Activated CD4-positive, alpha-beta memory T cell treated with anti-CD3 and anti-CD28 coated beads, Interleukin-2, amount 10 ng/mL, durations not matched to agents 7 days and 5 days (primary cell): Measurements from ENCODE around the gene CMTM2. TPM values are rescaled to one million over a fixed set of nuclear protein-coding genes. Genes with fewer than 3 reads are reported as not detected.
A peak's percentile ranks its signal among the peaks of the same experiment; 100 is the strongest.
"Not testable (repeated sequence)": the region's sequence is repeated elsewhere in the genome, so short reads cannot be mapped to it uniquely, and the experiment has no call there.

Experiments
- CTCF ChIA-PET: fragments of 350-600 bp; sonication (Branson Sonifier 250); formaldehyde crosslinking; loops from one replicate; lab custom pipeline; 2021; ENCODE audit warnings: antibody characterized with exemption, inconsistent platforms; lab: Charles Lee
- POLR2A ChIA-PET: fragments of 350-600 bp; sonication (Branson Sonifier 250); formaldehyde crosslinking; loops from one replicate; lab custom pipeline; 2021; ENCODE audit warnings: antibody characterized with exemption; lab: Charles Lee
- DNase-seq: peaks from one replicate; pipeline ENCODE4 v3.0.0-alpha.2; 2020
- H3K27ac Mint-ChIP-seq: one replicate; pipeline ENCODE4 v1.8.0; 2021; ENCODE audit warnings: mild to moderate bottlenecking, mixed read lengths
- H3K27me3 Mint-ChIP-seq: one replicate; pipeline ENCODE4 v1.8.0; 2021; ENCODE audit warnings: mixed read lengths
- H3K36me3 Mint-ChIP-seq: one replicate; pipeline ENCODE4 v1.8.0; 2021; ENCODE audit warnings: low read depth, mixed read lengths
- H3K4me1 Mint-ChIP-seq: one replicate; pipeline ENCODE4 v1.8.0; 2021; ENCODE audit warnings: mixed read lengths
- H3K4me3 Mint-ChIP-seq: one replicate; pipeline ENCODE4 v1.8.0; 2021; ENCODE audit warnings: mild to moderate bottlenecking, mixed read lengths
- H3K9me3 Mint-ChIP-seq: one replicate; pipeline ENCODE4 v1.8.0; 2021; ENCODE audit warnings: mixed read lengths
- total RNA-seq, 2 experiments: library from RNA; stranded (reverse); gene quantifications; one replicate each; pipeline ENCODE4 v1.2.3, GENCODE V29; 2021

Gene CMTM2
- total RNA-seq, 2 experiments from 2014 or later, result 0.43 to 0.83 TPM

DNA sequence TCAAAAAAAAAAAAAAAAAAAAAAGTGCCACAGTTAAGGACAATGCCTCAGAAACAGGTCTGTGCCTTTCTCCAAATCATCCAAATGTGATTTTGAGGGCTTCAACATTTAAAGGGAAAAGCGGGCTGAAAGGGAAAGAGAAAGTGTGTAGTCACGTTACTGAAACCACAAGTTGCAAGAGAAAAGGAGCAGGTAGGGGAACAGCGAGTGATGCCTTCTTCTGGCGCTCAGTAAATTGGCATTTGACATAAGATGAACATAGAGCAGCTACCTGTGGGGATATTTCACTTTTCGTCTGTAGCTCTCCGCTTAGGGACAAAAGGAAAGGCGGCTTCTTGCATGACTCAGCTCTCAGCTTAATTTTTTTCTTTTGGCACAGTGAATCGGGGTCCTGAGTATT lies 11.1 kb downstream of the CMTM2 start:
- Mint-ChIP-seq H3K27ac (peak overlapping the region; percentile 34), H3K27me3 (peaks cover 2% of the 10 kb centered on the region), H3K4me1 (peaks cover 33% of the 10 kb centered on the region), H3K4me3 (peak overlapping the region; percentile 67), H3K36me3 (no peaks in the 10 kb centered on the region), H3K9me3 (peaks cover 3% of the 10 kb centered on the region)
- ChIA-PET CTCF (interaction anchor here (0.6 to 2.8 kb wide), 18 partner anchors 8 to 183 kb away, joined by 3 to 49 read pairs (median 12); partner anchors contain the start of genes CKLF, CMTM2, CMTM3 and TK2), POLR2A (interaction anchor here (0.8 to 2.7 kb wide), 8 partner anchors 8 to 182 kb away, joined by 3 to 36 read pairs (median 10); partner anchors contain the start of genes CKLF and CMTM3)
- peak; percentile 31 for DNase-seq

DNA sequence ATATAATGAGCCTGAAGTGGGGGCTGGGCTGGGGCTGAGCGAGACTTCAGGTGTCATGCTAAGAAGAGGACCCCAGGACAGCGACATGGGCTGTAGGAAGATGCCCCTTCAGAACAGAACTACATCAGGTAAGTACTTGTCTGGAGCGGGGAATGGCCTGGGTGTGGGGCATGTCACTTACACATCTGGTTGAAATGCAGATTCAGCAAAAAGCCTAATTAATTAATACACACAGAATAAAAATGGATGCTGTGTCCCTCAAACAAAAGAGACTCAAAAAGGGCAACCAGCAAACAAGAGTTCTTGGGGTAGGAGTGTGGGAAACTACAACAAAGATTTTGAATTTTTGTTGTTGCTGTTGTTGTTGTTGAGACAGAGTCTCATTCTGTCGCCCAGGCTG lies 11.8 kb downstream of the CMTM2 start:
- no peak overlapping the region for H3K4me3 Mint-ChIP-seq
- peaks cover 2% of the 10 kb centered on the region for H3K27me3 Mint-ChIP-seq
- no peak overlapping the region for H3K27ac Mint-ChIP-seq
- ChIA-PET POLR2A (interaction anchor here (0.8 to 2.7 kb wide), 7 partner anchors 10 to 183 kb away, joined by 3 to 36 read pairs (median 14); partner anchors contain the start of genes CKLF and CMTM3), CTCF (interaction anchor here (1.1 to 2.8 kb wide), 10 partner anchors 11 to 184 kb away, joined by 4 to 49 read pairs (median 18); partner anchors contain the start of genes CMTM2 and CMTM3)
- peaks cover 34% of the 10 kb centered on the region for H3K4me1 Mint-ChIP-seq
- no peak for DNase-seq
- peaks cover 3% of the 10 kb centered on the region for H3K9me3 Mint-ChIP-seq
- H3K36me3 Mint-ChIP-seq, result no peaks in the 10 kb centered on the region

GRCh38 chr16:66592241-66592640 lies 13.0 kb downstream of the CMTM2 start:
- ChIA-PET CTCF (interaction anchor here (0.9 to 1.2 kb wide), 2 partner anchors 16 to 27 kb away, joined by 3 to 6 read pairs; no protein-coding TSS in a partner anchor), POLR2A (no interaction called here)
- Mint-ChIP-seq H3K27me3 (peaks cover 2% of the 10 kb centered on the region), H3K4me1 (peaks cover 45% of the 10 kb centered on the region), H3K36me3 (no peaks in the 10 kb centered on the region), H3K9me3 (peaks cover 3% of the 10 kb centered on the region), H3K4me3 (no peak overlapping the region), H3K27ac (no peak overlapping the region)
- no peak for DNase-seq

- H3K36me3 Mint-ChIP-seq, result no peaks in the 10 kb centered on the region
- DNase-seq, result no peak
- H3K4me1 Mint-ChIP-seq, result peaks cover 48% of the 10 kb centered on the region
- CTCF ChIA-PET, result interaction anchor here (1.2 to 1.4 kb wide), 2 partner anchors 16 to 109 kb away, joined by 3 to 6 read pairs; no protein-coding TSS in a partner anchor
- H3K4me3 Mint-ChIP-seq, result no peak overlapping the region
- peaks cover 2% of the 10 kb centered on the region for H3K27me3 Mint-ChIP-seq
- peaks cover 3% of the 10 kb centered on the region for H3K9me3 Mint-ChIP-seq
- POLR2A ChIA-PET, result no interaction called here
- H3K27ac Mint-ChIP-seq, result no peak overlapping the region
Observed at GRCh38 chr16:66592814-66593213, 13.6 kb downstream of the CMTM2 start.

- CTCF ChIA-PET, result interaction anchor here (0.5 to 1.6 kb wide), 6 partner anchors 9 to 188 kb away, joined by 3 to 5 read pairs (median 3); no protein-coding TSS in a partner anchor
- POLR2A ChIA-PET, result interaction anchor here (1.8 to 1.9 kb wide), 2 partner anchors 9 to 42 kb away, joined by 5 to 8 read pairs; partner anchors contain the start of gene CKLF
- Mint-ChIP-seq H3K36me3 (peaks cover 6% of the 10 kb centered on the region), H3K9me3 (peaks cover 5% of the 10 kb centered on the region), H3K4me3 (no peak overlapping the region), H3K4me1 (peaks cover 56% of the 10 kb centered on the region), H3K27me3 (peaks cover 2% of the 10 kb centered on the region), H3K27ac (peak overlapping the region; percentile 47)
- no peak for DNase-seq
Observed at GRCh38 chr16:66594739-66595138, 15.5 kb downstream of the CMTM2 start.

DNA sequence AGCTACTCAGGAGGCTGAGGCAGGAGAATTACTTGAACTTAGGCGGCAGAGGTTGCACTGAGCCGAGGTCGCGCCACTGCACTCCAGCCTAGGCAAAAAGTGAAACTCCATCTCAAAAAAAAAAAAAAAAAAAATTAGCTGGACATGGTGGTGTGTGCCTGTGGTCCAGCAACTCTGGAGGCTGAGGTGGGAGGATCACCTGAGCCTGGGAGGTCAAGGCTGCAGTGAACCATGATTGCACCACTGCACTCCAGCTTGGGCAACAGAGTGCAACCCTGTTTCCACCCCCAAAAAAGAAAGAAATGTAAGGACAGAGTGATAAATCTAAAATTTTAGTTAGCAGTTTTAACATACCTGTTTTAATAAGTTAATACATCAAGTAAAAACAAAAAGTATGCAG lies 17.3 kb downstream of the CMTM2 start:
- DNase-seq, H3K4me3 Mint-ChIP-seq, H3K27me3 Mint-ChIP-seq: not testable (repeated sequence)
- Mint-ChIP-seq H3K27ac (peak overlapping the region; percentile 99), H3K4me1 (peaks cover 52% of the 10 kb centered on the region), H3K36me3 (peaks cover 18% of the 10 kb centered on the region), H3K9me3 (peaks cover 14% of the 10 kb centered on the region)
- ChIA-PET CTCF (interaction anchor here (1.0 to 4.3 kb wide), 8 partner anchors 7 to 190 kb away, joined by 3 to 33 read pairs (median 8); partner anchors contain the start of gene CKLF), POLR2A (interaction anchor here (0.8 to 6.4 kb wide), 12 partner anchors 7 to 188 kb away, joined by 3 to 40 read pairs (median 4); partner anchors contain the start of gene CKLF)

DNA sequence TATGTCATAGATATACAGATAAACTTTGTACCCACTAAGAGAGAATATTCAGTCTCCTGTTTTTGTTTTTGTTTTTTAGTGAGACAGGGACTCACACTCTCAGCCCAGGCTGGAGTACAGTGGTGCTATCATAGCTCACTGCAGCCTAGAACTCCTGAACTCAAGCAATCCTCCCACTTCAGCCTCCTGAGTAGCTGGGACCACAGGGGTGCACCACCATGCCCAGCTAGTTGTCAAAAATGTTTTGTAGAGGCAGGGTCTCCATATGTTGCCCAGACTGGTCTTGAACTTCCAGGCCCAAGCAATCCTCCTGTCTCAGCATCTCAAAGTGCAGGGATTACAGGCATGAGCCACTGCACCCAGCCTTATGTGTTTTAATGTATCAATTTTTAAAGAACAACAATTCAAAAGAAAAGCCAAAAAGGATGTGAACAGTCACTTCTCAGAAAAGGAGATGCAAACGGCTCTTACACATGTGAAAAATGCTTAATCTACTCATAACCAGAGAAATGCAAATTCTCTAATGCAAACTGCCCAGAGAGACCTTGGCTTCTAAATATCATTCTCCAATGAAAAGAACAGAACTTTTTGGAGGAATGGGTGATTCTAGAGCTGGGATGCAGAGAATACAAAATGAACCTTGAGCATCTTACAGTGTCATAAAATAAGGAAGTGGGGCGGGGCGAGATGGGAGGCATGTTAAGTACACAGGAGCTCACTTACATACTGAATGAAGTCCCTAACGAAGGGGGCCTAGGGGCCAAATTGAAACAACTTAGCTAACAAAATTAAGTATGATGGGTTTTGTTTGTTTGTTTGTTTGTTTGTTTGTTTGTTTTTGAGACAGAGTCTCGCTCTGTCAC lies 18.0 kb downstream of the CMTM2 start:
- POLR2A ChIA-PET, result interaction anchor here (0.7 to 6.4 kb wide), 14 partner anchors 8 to 188 kb away, joined by 3 to 40 read pairs (median 4); partner anchors contain the start of gene CKLF
- H3K4me3 Mint-ChIP-seq, result peak overlapping the region; percentile 57
- H3K36me3 Mint-ChIP-seq, result peaks cover 18% of the 10 kb centered on the region
- DNase-seq, result peak; percentile 38
- H3K27ac Mint-ChIP-seq, result peak overlapping the region; percentile 99
- peaks cover 50% of the 10 kb centered on the region for H3K4me1 Mint-ChIP-seq
- no peaks in the 10 kb centered on the region for H3K27me3 Mint-ChIP-seq
- CTCF ChIA-PET, result interaction anchor here (1.0 to 4.3 kb wide), 11 partner anchors 8 to 276 kb away, joined by 3 to 33 read pairs (median 4); partner anchors contain the start of gene CKLF
- H3K9me3 Mint-ChIP-seq, result peaks cover 18% of the 10 kb centered on the region

GRCh38 chr16:66598111-66598510 lies 18.8 kb downstream of the CMTM2 start:
- ChIA-PET CTCF (interaction anchor here (1.0 to 4.3 kb wide), 11 partner anchors 9 to 275 kb away, joined by 3 to 33 read pairs (median 4); partner anchors contain the start of gene CKLF), POLR2A (interaction anchor here (0.7 to 6.4 kb wide), 8 partner anchors 8 to 189 kb away, joined by 3 to 40 read pairs (median 5); partner anchors contain the start of gene CKLF)
- Mint-ChIP-seq H3K9me3 (peaks cover 18% of the 10 kb centered on the region), H3K27ac (peak overlapping the region; percentile 99), H3K4me3 (no peak overlapping the region), H3K27me3 (no peaks in the 10 kb centered on the region), H3K4me1 (peaks cover 54% of the 10 kb centered on the region), H3K36me3 (peaks cover 18% of the 10 kb centered on the region)
- no peak for DNase-seq

DNA sequence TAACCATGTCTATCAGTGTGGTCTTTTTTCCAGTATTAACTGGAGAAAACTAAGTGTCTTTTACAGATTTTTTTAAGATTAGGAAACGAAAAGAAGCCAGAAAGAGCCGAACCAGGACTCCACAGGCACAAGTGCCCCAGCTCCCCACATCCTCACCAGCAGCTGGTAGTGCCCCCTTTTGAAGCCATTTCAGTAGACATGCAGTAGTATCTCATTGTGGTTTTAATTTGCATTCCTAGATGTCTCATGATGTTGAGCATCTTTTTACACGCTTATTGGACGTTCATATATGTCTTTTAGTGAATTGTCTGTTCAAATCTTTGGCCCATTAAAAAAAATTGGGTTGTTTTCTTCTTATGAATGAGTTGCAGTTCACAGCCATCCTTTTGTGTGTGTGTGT lies 20.5 kb downstream of the CMTM2 start:
- Mint-ChIP-seq H3K4me1 (peaks cover 61% of the 10 kb centered on the region), H3K27me3 (no peaks in the 10 kb centered on the region), H3K36me3 (peaks cover 22% of the 10 kb centered on the region), H3K27ac (peak overlapping the region; percentile 18), H3K4me3 (no peak overlapping the region), H3K9me3 (peaks cover 15% of the 10 kb centered on the region)
- POLR2A ChIA-PET, result interaction anchor here (4.8 to 6.4 kb wide), 2 partner anchors 47 to 77 kb away, joined by 39 to 40 read pairs; partner anchors contain the start of gene CKLF
- no peak for DNase-seq
- CTCF ChIA-PET, result interaction anchor here (3.2 to 4.3 kb wide), 2 partner anchors 9 to 10 kb away, joined by 14 to 33 read pairs; no protein-coding TSS in a partner anchor

DNA sequence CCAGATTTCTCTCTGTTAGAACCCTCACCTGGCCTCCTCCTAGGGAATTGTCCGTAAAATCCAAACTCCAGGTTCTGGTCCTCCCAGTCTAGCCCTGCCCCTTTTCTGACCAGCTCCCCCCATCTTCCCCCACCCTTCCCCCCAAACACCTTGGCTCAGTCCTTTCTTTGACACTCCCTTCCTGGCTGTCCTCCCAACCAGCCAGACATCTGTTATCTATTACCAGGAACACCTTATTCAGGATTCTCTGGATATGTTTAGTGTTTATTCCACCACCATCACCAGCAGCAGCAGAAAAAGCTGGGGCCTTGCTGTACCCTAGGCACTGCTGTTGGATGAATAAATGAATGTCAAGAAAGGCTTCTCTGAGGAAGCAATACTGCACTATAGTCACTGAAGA lies 21.2 kb downstream of the CMTM2 start:
- peaks cover 22% of the 10 kb centered on the region for H3K36me3 Mint-ChIP-seq
- no peaks in the 10 kb centered on the region for H3K27me3 Mint-ChIP-seq
- peaks cover 15% of the 10 kb centered on the region for H3K9me3 Mint-ChIP-seq
- no peak for DNase-seq
- POLR2A ChIA-PET, result interaction anchor here (6.4 kb wide), 1 partner anchor 48 kb away, joined by 40 read pairs; the partner anchor contains the start of gene CKLF
- H3K4me1 Mint-ChIP-seq, result peaks cover 56% of the 10 kb centered on the region
- H3K27ac Mint-ChIP-seq, result no peak overlapping the region
- CTCF ChIA-PET, result no interaction called here
- H3K4me3 Mint-ChIP-seq, result no peak overlapping the region

- Mint-ChIP-seq H3K9me3 (peaks cover 15% of the 10 kb centered on the region), H3K4me3 (no peak overlapping the region), H3K36me3 (peaks cover 25% of the 10 kb centered on the region), H3K27me3 (no peaks in the 10 kb centered on the region), H3K27ac (no peak overlapping the region), H3K4me1 (peaks cover 59% of the 10 kb centered on the region)
- ChIA-PET POLR2A (interaction anchor here (1.5 to 6.4 kb wide), 2 partner anchors 11 to 49 kb away, joined by 3 to 40 read pairs; partner anchors contain the start of gene CKLF), CTCF (interaction anchor here (1.2 kb wide), 1 partner anchor 79 kb away, joined by 3 read pairs; no protein-coding TSS in a partner anchor)
- no peak for DNase-seq
Observed at GRCh38 chr16:66601471-66601870, 22.2 kb downstream of the CMTM2 start.
